Fibroblast of upper back skin (primary cell): ENCODE results near the gene TPSB2.
"Not testable (repeated sequence)": the region's sequence is repeated elsewhere in the genome, so short reads cannot be mapped to it uniquely, and the experiment has no call there.

Experiments used
- DNase-seq: peaks from one replicate; pipeline ENCODE4 v3.0.0-alpha.2; 2013

Gene TPSB2

DNA sequence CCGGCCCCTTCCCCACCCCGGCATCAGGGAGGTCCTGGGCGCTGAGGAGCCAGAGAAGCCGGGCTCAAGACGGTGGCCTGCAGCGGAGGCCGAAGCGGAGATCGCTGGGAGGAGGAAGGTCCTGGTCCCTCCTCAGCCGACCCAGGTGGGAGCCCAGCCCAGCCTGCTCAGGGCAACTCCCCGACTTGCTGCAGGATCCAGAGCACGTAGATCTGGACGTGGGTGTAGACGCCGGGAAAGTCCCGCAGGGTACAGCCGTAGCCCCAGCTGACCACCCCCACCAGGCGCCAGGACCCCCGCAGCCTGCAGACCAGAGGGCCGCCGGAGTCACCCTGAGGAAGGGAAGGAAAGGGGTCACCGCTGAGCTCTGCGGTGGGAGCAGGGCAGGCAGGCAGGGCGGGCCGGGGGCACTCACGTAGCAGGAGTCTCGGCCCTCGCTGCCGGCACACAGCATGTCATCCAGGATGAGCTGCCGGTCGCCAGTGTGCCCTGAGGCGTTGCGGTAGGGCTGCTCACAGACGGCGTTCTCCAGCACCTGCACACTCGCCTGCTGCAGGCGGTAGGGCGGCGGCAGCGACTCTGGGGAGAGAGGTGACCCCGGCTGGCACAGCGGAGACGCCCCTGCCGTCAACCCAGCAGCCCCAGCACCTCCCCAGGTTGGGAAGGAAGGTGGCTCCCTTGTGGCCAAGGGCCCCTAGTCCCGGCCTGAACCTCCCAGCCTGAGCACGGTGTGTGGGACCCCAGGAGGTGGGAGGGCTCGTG lies 31.3 kb upstream of the TPSB2 start:
- no peak for DNase-seq

DNA sequence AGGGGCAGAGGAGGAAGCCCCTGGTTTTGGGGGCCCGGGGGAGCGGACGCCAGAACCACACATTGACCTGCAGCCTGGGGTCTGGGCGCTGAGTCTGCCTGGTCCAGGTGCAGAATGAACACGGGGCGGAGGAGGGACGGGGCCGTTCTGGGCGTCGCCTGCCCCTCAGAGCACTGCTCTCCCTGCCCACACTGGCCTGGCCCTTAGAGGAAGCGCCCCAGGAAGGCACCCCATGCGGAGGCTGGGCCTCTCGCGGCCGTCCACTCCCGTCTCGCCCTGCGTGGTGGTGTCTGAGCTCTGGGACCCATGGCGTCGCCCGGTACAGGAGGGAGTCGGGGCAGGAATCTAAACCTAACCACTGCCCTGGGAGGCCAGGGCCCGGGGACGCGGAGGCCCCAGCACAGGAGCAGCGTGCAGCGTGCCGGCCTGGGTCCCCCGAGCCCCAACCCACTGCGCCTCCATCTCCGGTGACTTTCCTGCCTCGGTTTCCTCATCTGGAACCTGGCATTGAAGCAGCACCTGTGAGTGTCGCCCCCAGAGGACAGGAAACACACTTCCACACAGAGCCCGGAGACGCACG lies 30.2 kb upstream of the TPSB2 start:
- no peak for DNase-seq

DNA sequence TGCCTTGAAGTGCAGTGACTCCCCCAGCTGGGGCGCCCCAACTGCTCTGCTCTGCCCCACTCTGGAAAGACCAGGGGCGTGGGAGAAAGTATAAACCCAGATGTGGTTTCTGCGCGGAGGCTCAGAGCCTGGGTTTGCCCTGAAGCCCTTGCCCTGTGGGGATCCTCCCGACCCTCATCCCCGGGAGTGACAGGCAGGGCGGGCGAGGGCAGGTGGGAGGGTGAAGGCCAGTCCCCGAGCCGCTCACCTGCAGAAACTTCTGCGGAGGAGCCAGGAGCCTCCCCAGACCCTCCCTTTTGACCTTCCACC lies 29.7 kb upstream of the TPSB2 start:
- no peak for DNase-seq

DNA sequence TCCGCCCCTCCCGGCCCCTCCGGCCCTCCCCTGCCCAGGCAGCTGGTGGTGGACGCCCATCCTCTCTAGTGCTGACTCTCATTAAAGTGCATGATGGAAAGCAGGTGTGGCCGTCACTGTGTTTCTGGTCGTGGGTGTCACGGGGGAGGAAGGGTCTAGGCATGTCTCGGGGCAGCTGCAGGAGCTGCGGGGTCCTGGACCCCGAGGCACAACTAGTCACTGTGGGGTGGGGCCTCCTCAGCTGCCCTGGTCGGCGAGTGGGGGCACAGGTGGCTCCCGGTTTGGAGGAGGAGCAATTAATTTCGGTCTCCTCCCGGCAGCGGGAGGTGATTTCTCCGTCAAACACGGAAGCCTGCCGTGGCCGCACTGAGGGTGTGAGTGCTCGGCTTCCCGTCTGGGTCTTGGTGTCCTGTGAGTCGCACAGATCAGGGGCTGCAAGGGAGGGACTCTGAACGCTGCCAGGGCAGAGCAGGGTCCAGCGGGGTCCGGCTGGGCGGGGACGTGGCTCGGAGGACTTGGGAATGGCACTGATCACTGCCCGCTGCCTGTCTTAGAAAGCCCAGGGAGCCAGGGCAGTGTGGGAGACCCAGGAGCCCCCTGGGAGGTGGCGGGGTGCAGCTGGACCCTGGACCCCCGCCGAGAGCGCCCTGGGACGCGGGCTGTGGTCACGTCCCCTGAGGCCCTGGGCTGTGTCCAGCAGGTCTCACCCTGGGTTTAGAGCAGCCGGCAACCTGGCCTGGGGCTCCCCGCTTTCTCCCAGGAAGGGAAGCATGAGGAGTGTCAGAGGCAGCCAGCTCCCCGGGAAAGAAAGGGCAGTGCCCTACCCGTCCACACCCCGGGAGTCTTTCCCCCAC lies 29.1 kb upstream of the TPSB2 start:
- DNase-seq = no peak

DNA sequence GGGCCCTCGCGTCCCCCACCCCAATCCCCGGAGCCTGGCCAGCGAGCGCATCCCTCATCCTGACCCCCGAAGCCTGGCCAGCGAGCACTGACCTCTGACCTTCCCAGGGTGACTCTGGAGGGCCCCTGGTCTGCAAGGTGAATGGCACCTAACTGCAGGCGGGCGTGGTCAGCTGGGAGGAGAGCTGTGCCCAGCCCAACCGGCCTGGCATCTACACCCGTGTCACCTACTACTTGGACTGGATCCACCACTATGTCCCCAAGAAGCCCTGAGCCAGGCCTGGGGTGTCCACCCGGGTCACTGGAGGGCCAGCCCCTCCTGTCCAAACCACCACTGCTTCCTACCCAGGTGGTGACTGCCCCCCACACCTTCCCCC lies 28.2 kb upstream of the TPSB2 start:
- DNase-seq = no peak

DNA sequence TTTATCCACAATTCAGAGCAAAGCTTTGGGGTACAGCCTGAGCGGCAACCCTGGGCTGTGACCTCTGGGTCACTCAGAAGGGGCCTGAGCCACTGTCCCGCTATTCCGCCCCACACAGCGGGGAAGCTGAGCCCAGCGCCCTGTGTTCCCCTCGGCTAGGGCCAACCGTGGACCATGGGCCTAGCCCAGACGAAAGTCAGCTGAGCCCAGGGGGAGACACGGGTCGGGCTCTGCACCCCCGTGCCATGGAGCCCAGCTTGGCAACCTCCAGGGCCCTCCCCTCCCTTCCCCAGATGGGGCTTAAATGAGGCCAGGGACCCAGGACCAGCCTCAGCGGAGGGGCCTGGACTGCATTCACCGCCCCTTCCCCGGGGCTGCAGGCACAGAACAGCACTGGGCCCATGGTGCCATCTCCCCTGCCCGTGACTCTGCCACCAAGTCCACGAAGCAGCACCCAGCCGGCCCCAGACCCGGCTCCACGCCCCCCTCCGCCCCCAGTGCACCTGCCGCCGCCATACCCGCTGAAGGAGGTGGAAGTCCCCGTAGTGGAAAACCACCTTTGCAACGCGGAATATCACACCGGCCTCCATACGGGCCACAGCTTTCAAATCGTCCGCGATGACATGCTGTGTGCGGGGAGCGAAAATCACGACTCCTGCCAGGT lies 27.7 kb upstream of the TPSB2 start:
- DNase-seq = no peak

DNA sequence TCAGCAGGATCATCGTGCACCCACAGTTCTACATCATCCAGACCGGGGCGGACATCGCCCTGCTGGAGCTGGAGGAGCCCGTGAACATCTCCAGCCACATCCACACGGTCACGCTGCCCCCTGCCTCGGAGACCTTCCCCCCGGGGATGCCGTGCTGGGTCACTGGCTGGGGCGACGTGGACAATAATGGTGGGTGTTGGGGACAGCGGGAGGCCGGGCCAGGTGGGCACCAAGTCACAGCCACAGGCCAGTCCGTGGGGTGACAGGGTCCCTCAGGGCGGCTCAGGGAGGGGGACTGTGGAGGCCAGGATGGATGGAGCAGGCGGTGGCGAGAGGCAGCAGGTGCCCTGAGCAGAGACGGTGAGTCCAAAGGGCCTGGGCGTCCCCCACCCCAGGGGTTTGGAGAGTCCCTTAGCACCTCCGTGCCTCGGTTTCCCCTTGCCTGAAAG lies 26.9 kb upstream of the TPSB2 start:
- DNase-seq = no peak

DNA sequence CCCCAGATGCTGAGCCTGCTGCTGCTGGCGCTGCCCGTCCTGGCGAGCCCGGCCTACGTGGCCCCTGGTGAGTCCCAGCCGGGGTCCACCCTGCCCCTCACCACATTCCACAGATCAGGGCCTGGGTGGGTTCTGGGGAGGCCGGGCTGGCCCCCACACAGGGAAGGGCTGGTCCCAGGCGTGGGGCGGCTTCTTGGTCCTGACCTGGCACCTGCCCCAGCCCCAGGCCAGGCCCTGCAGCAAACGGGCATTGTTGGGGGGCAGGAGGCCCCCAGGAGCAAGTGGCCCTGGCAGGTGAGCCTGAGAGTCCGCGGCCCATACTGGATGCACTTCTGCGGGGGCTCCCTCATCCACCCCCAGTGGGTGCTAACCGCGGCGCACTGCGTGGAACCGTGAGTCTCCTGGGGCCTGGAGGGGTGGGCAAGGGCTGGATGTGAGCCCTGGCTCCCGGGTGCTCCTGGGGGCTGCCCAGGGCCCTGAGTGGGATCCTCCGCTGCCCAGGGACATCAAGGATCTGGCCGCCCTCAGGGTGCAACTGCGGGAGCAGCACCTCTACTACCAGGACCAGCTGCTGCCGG lies 26.4 kb upstream of the TPSB2 start:
- not testable (repeated sequence) for DNase-seq

DNA sequence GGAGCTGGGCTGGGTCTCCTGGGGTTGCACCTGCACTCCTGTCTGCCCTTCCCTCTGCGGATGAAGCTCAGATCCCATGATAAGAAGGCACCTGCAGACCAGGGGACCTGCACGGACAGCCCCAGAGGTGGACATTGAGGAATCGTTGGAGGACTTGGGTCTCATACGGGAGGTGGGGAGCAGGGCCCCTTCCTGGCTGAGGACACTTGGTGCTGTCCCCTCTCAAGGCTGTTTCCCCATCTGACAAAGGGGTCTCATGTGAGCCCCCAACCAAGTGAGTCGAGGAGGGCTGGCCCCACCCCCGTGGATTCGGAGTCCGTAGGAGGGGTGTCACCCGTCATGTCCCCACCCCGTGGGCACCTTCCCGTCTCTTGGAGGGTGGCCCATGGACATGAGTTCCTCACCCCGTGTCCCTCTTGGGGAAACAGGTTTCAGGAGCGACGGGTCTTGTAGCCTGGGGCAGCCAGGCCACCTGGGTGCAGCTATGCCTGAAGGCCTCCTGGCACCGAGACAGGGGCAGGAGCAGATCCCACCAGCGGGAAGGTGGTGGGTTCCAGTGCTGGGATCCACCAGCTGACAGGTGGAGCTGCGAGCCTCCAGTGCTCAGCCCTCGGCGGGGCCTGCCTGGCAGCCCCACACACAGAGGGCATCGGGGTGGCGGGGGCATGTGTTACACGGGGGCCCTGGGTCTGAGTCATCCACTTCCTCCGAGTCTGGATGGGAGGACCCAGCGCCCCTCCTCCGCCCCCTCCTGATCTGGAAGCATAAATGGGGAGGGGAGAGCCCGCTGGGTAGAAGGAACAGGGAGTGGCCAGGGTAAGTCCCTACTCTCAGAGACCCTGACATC lies 25.5 kb upstream of the TPSB2 start, which contains the start of gene TPSD1:
Gene TPSD1 (plus strand): TSS at position 794 of the 847 bp plus-strand sequence. CDS start 212 bp downstream, outside the sequence.
- not testable (repeated sequence) for DNase-seq

DNA sequence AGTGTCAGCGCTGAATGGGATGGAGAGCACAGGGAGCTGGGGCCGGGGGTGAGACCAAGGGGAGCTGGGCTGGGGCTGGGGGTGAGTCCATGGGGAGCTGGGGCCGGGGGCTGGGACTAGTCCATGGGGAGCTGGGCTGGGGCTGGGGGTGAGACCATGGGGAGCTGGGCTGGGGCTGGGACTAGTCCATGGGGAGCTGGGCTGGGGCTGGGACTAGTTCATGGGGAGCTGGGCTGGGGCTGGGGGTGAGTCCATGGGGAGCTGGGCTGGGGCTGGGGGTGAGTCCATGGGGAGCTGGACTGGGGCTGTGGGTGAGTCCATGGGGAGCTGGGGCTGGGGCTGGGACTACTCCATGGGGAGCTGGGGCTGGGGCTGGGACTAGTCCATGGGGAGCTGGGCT lies 24.8 kb upstream of the TPSB2 start:
- DNase-seq = not testable (repeated sequence)

DNA sequence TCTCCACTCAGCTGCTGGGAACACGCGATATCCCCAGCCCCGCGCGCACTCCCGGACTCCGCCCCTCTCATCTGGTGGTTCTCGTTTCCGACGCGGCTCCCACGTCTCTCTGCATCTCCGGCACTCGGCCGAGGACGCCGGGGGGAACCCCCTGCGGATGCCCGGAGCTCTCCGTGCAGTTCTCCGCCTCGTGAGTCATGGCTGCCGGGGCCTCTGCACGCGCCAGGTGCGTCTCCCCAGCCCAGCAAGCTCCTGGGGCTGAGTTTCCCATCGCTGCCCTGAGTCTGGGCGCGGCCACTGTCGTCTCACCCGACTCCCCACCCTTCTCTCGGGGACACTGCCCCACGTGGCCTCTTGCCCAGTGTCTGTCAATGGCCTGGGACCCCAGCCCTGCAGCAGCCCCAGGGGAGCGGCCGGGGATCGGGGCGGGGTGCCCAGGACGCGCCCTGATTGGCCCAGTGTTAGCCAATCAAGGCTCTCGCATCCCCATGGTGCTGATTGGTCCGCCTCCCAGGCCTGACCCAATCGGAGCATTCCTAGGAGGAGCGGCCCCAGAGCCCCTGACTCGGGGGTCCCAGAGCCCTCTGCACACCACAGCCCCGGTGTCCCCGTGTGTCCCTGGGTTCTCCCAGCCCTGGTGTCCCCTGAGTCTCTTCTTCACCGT lies 23.8 kb upstream of the TPSB2 start:
- not testable (repeated sequence) for DNase-seq

DNA sequence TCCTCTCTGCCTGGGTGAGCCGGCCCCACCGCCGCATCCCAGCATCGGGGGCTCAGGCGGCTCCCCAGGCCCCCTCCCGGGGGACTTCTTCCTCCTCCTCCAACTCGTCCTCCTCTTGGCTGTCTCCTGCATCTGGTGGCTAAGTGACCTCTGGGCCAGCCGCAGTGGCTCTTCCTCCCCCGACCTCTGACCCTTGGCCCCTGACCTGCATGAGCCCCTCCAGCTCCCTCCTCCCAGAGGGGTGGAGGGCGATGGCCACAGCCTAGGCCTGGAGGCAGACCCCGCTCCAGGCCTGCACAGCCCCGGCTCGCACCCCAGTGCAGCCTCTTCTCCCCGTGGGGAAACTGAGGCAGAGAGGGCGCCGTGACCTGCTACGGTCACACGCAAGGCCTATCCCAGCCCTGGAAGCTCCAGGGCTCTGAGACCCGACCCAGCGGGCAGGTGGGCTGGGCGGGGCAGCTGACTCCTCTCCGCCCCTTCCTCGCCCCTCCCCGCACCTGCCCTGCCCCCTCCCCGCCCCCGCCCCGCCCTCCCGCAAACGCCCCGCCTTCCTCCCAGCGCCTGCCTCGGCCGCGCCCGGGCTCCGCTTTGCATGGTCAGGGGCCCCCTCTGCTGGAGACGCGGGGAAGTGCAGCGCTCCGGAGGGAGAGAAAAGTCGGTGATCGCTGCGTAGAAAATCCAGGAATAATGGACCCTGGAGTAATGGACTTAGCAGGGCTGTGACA lies 19.2 kb upstream of the TPSB2 start:
- not testable (repeated sequence) for DNase-seq

DNA sequence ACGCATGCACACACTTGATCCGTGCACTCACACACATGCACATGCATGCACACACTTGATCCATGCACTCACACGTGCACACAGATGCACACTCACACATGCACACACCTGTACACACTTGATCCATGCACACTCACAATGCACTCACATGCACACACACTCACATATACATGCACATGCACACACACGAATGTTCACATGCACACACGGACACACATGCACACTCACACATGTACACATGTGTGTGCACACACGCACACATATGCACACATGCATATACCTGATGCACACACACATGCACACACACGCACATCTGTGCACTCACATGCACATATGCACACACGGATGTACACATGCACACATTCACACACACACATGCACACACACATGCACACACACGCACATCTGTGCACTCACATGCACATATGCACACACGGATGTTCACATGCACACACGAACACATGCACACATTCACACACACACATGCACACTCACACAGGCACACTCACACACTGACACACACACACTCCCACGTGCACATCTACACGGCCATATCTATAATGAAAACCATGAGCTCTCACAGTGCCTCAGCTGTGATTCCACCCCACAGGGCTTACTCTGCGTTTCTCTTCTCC lies 18.0 kb upstream of the TPSB2 start:
- DNase-seq = not testable (repeated sequence)

DNA sequence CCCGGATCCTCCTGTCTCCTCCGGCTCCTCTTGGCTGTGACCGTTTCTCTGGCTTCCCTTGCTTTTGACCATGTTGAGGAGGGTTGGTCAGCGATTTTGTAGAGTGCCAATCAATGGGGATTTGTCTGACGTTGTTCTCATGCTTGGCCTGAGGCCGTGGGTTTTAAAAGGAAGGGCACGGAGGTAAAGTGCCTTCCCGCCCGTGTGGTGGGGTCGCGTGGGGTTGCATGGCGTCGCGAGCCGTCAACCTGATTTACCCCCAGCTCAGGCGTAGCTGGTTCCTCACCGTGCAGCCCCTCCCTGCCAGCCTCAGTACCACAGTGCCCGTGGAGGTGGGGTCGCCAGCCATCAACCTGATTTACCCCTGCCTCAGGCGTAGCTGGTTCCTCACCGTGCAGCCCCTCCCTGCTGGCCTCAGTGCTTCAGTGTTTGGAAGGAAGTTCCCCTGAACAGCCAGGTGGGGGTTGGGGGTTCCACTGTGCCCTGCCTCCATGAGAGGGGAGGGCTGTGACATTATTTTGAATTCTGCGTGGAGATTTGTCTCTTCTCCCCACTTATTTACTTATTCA lies 15.6 kb upstream of the TPSB2 start:
- DNase-seq = no peak

DNA sequence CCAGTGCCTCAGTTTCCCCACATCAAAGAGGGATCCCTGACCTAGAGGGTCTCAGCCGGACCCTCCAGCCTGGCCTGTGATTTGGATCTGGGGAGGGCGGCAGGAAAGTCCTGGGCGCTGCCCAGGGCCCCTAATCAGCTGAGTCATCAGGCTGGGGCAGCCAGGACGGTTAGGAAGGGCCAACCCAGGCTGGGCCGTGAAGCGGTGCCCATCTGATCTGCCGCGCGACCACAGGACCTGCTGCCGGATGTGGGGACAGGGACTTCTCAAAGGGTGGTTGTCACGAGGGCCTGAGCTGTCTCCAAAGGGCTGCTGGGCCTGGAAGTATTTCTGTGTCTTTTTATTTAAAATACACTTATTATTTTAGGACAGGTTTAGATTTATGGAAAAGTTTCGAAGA lies 14.9 kb upstream of the TPSB2 start:
- no peak for DNase-seq

DNA sequence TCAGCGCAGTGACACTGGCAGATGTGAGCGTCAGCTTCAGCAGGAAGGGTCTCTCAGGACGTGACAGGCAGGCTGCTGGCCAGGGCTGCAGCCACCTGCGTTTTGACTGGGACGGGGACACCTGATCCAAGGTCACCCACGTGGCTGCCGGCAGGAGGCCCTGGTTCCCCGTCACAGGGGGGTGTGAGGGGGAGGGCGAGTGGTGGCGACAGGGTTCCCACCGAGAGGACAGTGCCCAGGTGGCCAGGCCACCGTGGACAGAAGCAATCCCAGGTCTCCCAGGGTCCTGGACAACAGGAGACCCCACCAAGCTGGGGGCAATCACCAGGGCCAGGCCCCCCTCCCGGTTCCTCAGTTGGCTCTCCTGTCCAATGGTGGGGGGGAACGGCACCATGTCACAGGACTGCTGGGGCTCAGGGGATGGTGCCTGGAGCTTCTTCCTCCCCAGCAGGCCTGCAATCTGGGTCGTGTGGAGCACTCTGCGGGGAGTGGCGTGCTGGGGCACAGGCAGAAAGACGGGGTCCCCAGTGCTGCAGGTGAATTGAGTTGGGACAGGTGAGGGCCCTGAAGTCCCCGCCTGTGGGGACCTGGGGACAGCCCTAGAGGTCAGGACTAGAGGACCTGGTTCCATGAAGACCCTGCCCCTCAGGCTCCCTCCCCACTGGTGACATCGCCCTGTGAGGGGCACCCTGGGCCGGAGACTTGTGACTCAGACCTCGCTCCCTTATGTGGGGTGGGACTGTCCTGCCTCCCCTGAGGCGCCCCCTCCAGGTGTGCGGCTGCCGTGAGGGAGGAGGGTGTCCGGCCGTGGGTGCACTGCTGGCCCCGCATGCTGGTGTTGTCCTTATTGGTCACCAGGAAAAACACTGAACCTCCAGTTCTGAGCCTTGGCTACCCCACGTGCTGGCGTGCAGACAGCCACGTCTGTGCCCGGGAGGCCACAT lies 14.2 kb upstream of the TPSB2 start:
- DNase-seq = not testable (repeated sequence)

DNA sequence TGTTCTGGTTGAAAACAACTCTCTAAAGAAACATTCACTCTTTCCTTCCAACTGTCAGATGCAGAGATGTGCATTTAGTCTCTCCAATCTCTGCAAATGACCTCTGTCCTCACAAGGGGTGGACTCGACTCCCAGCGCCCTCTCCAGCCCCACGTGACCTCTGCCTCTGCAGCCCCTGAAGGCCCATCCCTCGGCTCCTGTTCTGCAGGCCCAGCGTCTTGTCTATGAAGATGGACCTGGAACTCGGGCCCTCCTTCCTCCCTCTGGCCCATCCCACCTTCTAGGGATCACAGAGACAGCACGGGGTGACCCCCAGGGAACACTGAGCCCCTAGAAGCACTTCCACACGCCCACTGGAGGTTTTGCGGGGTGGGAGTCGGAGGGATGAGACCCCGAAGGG lies 13.4 kb upstream of the TPSB2 start:
- not testable (repeated sequence) for DNase-seq

DNA sequence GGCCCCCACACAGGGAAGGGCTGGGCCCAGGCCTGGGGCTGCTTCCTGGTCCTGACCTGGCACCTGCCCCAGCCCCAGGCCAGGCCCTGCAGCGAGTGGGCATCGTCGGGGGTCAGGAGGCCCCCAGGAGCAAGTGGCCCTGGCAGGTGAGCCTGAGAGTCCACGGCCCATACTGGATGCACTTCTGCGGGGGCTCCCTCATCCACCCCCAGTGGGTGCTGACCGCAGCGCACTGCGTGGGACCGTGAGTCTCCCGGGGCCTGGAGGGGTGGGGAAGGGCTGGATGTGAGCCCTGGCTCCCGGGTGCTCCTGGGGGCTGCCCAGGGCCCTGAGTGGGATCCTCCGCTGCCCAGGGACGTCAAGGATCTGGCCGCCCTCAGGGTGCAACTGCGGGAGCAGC lies 11.1 kb upstream of the TPSB2 start:
- DNase-seq = not testable (repeated sequence)

DNA sequence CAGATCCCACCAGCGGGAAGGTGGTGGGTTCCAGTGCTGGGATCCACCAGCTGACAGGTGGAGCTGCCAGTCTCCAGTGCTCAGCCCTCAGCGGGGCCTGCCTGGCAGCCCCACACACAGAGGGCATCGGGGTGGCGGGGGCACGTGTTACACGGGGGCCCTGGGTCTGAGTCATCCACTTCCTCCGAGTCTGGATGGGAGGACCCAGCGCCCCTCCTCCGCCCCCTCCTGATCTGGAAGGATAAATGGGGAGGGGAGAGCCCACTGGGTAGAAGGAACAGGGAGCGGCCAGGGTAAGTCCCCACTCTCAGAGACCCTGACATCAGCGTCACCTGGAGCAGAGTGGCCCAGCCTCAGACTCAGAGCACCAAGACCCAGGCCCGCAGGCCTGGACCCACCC lies 10.5 kb upstream of the TPSB2 start, which contains the start of gene TPSAB1:
Gene TPSAB1 (plus strand): TSS at position 270 of the 400 bp plus-strand sequence. CDS start 234 bp downstream, outside the sequence.
- not testable (repeated sequence) for DNase-seq
